GM12891 (cell line): ENCODE measurements around the gene SMOC2.

Experiments used
- PAX5 ChIP-seq: IDR thresholded peaks from 2 replicates; pipeline ENCODE4 v1.6.1; 2011; ENCODE audit warnings: low read length, moderate library complexity, mild to moderate bottlenecking; ENCODE audit not compliant: insufficient read depth, severe bottlenecking
- POLR2A ChIP-seq: IDR thresholded peaks from 2 replicates; pipeline ENCODE4 v1.6.1; 2011; ENCODE audit warnings: low read depth, low read length, control low read depth
- POLR2AphosphoS5 ChIP-seq: IDR thresholded peaks from 2 replicates; pipeline ENCODE4 v1.6.1; 2011; ENCODE audit warnings: low read depth, low read length, control low read depth
- POU2F2 ChIP-seq: IDR thresholded peaks from 2 replicates; pipeline ENCODE4 v1.6.1; 2011; ENCODE audit warnings: low read depth, mild to moderate bottlenecking, control low read depth, low read length, moderate library complexity
- SPI1 ChIP-seq: IDR thresholded peaks from 2 replicates; pipeline ENCODE4 v1.6.1; 2011; ENCODE audit warnings: low read depth, low read length, control low read depth
- TAF1 ChIP-seq: IDR thresholded peaks from 2 replicates; pipeline ENCODE4 v1.6.1; 2011; ENCODE audit warnings: low read depth, low read length, control low read depth

DNA sequence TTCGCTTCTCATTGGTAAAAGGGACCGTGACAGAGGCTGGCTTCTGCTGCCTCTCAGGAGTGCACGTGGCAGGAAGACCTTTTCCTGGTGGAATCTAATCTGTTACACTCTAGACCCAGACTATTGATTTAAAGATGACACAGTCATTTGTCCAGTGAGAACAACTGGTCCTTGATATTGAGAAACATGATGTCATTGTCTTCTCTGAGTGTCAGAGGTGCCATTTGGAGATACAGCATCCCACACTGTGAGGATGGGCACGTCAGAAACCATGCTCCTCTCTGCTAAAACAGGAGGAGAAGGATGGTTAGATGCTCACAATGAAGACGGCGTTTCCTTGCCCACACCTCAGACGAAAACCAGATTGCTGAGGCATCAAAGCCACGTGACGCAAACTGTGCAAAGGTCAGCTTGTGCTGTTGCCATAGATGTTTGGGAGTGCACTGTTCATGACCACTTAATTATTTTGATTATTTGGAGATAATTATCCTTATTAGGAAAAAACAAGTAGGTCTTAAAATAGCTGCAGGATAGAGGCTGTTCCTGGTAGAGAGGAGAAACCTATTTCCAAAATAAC is 169.0 kb downstream of the SMOC2 start:
- TF ChIP-seq TAF1 (no peak), POLR2AphosphoS5 (no peak), POLR2A (no peak), SPI1 (no peak), PAX5 (no peak), POU2F2 (no peak)
